Endometrium (tissue), 2 donors: ENCODE results near the gene CNTNAP1.

Experiments
- FAIRE-seq: peaks from 2 replicates; lab custom pipeline; 2012; peaks lifted over from hg19 to GRCh38; lab: Jason Lieb, UNC
- donor health status: control.
- donor health status: control.

Gene CNTNAP1

DNA sequence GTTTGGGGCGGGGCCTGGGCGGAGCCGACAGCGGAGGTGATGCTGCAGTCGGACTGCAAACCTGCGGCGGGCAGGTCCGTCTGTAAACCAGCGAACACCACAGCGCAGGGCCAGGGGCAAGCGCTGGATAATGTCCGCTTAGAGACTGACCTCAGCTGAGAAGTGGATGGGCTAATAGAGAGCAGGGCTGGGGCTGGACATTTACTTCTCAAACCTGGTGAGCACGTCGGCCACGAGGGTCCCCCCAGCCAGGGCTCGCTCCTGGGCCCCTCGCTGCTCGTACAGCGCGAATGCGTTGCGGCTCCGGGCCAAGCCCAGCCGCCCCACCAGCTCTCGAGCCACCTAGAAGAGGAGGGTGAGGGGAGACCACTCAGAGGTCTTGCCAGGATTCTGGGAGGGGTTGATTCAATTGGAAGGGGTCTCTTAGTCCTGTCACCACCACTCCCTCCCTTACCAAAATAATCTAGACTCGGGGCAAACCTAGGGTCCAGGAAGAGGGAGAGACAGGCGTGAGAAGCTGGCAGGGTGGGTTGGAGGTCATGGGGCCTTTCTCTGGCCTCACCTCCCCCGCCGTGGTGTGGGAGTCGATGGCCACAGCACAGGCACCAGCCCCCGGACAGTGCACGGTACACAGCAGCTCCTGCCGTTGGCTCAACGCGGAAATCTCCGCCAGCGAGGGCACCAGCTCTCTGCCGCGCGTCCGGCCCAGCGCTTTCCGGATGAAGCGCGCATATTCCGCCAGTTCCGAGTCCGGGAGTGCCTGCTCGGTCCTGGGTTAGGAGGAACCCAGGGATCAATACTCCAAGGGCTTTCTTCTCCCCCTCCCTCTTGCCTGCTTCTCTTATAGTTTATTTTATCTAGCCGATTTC, 11.3 kb upstream of the CNTNAP1 start:
- FAIRE-seq, result no peak

DNA sequence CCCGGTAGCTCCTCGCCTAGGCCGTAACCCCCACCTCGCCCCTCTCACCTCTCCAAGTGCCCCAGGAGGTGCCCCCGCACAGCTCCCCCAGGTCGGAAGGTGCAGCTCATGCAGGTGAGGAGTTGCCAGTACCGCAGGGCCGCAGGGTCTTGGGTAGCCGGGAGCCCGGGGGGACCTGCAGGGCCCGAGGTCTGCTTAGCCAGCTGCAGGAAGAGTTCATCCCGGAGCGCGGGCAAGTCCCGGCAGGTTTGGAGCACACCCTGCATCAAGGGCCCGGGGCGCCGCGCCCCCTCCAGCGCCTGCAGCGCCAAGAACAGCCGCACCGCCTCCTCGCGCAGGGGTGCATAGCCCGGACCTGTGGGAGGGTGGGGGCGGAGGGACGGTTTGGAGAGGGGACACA, 10.3 kb upstream of the CNTNAP1 start:
- FAIRE-seq, result no peak

DNA sequence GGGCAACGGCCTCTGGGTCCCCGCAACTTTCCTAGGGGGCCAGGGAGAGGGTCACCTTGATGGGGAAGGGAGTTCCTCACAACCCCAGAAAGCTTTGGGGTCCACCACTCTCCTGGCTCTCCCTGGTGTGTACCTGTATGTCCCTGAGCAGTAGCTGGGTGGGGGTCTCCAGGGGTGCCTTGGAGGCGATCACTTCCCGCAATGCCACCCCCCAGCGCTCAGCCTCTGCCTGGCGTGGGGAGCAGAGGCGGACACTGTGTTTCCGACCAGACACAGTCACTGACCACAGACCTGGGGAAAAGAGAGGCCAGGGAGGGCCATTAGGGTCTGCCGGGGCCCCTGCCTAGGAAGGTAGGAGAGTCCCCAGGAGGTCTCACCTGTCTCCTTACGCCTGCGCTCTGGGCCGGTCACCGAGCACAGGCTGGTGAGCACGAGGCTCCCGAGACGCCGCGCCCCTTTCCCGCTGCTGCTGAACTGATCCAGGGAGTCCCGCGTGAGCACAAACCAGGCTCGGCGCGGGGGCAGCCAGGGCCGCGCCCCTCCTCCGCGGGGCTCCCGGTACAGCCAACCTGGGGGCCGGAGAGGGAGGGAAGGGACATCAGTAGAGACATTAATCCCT, 9.0 kb upstream of the CNTNAP1 start:
- FAIRE-seq, result no peak

DNA sequence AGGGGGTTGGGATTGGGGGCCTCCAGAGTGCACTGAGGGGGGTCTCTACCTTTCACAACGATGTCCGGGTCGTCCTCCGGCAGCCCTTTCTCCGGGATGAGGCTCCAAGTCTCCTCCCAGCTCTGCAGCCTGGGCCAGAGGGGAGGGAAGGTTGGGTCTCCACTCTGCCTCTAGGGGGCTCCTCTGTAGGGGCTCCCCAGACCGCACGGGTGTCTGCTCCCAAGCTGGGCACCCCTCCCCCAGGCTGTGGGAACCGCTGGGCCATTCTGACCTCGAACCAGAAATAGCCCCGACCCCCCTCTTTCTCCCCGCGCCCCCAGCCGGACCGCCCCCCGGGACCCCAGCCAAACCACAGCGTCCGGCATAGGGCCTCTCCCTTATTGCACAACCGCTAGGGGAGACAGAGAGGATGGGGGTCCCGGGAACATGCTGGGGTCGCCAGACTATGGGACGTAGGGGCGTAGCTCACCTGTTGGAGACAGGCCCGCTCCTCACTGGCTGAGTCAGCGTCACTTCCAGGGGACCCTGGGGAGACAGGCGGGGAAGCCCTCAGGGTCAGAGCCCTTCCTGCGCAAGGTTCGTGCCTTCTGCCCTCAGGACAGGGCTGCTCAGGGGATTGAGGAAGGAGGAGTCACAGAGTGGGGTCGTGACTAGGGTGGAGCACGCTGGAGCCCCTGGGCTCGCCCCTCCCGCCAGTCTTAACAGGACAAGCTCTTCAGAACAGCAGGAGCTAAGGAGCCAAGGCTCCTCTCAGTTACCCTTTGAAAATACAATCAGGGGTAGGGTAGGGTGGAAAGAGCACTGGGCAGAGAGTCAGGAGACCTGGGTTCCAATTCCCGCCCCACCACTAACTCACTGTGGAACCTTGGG, 8.2 kb upstream of the CNTNAP1 start:
- no peak for FAIRE-seq

DNA sequence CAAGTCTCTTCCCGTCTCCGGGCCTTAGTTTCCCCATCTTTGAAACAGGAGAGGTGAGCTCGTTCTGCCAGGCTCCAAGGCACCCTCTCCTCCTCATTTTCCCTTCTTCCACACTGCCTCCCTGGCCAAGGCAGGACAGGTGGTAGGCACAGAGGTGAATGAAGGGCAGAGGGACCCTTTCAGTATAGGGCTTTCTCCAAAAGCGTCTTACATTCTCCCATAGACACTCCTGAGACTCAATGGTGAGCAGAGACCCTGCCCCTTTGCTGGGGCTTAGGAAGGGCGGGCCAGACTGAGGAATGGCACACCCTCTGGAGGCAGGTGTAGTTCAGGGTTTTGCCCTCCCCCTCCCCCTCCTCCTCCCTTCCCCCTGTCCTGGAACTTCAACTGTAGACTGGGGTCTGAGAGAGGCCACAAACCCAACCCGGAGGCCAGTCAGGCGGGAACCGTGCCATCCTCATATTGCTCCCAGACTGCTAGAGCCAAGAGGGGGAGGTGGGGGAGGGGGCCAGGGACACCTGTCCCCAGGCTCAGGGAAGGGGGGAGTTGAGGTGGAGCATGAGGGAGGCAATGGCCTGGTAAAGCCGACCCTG, 7.5 kb upstream of the CNTNAP1 start:
- FAIRE-seq, result no peak

DNA sequence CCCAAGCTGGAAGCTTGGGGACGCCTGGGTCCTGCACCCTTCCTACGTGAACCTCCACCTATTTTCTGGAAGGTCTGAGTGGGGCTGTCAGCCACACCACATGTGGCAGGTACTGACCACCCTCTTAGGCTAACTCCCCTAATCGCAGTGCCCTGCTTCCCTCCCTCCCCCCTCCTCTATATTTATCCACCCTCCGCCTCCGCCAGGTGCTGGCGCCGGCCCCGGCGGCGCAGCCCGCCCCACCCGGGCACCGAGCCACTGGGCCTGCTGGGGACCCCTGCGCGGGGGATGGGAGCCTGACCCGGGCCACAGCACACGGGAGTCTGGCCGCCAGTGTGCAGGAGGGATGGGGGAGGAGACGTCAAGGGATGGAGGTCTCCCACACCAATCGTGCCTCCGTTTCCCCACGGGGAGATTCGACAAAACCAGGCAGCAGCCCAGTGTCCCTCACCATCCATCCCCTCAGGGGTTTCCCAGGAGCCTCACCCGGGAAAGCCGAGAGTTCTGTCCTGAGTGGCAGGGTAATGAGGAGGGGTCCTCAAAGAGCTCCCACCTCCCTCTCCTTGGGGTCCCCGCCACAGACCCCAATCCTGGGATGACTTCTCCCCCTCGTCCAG, 6.9 kb upstream of the CNTNAP1 start:
- FAIRE-seq, result no peak

DNA sequence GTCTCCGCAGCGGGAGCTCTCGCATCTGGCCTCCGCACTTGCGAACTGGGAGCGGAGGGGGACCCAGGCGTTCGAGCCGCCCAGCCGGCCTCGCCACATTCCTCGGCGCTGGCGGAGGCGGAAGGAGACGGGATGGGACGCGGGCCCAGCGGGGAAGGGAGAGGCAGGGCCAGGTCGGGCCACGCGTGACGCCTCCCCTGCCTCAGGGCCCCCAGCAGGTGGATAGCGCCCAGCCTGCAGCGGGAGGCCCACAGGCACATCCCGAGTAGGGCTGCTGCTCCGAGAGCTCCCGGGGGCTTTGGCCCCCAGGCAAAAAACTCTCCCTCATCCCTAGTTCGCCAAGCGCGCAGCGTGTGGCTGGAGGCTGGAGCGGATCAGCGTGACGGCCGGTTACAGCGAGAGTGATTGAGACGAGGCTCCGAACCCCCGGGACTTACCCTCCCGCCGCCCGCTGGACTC, 6.3 kb upstream of the CNTNAP1 start:
- FAIRE-seq, result no peak

DNA sequence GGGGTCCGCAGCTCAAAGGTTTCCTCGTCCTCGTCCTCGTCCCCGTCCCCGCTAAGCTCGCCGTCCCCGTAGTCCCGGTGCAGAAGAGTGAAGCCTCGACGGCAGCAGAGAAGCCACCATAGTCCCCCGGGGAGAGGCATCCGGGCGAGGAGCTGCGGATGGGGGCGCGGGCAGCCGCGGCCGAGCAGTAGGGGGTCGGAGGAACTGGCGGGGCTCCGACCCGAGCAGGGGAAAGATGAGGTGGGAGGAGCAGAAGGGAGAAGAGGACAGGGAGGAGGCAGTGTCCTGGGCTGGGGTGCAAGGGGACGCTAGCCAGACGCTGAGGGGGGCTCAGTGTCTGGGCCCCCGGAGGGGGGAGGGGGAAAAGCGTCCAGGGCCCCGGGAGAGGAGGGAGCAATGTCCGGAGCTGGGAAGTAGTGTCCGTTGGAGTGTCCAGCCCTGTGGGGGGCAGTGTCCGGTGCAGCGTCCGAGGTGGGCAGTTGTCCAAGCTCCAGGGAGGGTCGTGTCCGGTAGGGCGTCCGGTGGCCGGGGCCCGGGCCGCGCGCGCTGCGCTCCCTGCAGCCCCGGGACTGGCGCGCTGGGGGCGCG, 5.8 kb upstream of the CNTNAP1 start, which contains the start of gene PLEKHH3:
Gene PLEKHH3 (minus strand): TSS at position 571 of the 588 bp plus-strand sequence. CDS start 431 bp downstream, at position 140.
- FAIRE-seq, result no peak

DNA sequence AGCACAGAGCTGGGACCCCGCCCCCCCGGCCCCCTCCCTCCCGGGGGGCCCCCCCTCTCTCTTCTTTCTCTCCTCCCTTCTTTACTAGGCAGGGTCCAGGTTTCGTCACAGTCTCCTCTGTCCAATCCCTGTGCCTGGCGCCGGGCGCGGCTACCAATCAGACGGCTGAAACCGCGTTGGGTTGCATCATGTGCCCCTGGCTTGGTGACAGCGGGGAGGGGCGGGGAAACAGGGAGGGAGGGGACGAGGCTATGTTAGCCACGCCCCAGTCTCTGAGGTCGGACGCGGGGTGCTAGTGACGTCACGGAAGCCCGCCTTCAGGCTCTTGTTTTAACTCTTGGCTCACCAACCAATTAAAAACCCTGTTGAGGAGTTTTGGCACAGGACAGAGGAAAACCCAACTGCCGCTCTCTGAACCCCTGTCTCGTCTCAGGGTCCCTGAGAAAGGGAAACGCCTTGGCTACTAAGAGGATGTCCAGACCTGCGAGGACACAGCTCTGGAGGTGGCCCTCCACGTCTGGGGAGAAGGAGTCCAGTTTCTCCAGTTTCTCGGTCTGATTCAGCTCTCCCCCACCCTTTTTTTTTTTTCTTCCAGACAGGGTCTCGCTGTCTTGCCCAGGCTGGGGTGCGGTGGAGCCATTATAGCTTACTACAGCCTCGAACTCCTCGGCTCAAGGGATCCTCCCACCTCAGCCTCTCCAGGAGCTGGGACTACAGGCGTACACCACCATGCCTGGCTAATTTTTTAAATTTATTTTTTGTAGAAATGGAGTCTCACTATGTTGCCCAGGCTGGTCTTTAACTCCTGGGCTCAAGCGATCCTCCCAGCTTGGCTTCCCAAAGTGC, 5.1 kb upstream of the CNTNAP1 start:
- FAIRE-seq, result peak; percentile 84

DNA sequence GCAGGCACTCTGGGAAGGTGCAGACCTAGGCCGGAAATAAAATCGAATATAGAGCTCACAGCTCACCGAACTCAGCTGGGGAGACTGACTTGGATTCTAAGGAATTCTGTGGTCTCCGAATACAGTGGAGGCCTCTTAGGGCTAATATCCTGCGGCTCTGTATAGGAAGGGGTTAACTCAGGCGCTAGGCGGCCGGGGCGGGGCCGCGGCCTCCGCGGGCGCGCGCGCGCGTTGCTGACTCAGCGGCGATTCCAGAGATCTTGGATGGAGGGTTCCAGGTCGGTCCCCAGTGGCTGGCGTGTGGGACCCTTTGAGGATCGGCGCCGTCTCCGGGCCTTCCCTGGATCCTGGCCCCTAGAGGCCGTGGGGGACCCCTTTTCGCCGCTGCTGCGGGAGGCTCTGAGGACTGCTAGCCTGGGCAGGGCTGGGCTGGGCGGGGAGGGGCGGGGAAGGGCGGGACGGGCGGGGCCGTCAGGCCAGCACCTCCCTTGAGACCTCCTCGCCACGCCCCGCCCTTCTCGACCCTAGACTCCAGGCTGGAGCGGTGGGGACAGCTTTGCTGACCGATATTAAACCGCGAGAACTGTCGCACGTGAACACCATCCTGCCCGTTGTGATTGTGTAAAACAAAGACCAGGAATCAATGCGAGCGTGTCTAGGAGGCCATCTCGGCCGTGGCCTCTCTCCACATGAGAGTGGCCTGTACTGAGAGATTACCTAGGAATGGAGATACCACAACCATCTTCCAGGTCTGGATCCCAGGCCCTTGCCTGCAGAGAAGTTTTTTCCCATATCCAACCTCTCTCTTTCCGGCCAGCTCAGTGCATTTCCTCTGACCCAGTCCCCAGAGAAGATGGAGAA, 4.2 kb upstream of the CNTNAP1 start:
- no peak for FAIRE-seq

DNA sequence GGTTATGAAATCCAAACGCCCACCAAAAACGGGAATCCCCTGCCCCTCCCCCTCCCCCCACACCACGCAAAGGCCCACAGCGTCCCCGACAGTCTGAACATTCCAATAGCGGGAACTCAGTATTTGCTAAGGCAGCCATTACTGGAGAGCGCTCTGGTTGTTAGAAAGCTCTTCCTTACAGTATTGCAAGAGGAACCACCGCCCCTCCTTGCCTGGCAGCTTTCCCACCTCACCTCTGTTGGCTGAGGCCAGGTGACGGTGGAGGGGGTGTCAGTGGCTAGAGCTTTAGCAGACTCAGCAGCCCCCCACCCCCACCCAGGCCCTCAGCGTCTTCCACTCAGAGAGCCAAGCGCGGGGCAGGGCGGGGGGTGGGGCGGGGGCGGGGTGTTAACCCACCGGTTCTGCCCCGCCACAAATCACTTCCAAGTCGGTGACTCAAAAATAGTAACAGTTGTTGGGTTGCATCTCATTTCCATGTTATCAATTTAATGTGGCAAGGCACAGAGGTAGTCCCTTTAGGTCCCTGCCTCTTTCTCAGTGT, 3.3 kb upstream of the CNTNAP1 start:
- FAIRE-seq, result no peak

DNA sequence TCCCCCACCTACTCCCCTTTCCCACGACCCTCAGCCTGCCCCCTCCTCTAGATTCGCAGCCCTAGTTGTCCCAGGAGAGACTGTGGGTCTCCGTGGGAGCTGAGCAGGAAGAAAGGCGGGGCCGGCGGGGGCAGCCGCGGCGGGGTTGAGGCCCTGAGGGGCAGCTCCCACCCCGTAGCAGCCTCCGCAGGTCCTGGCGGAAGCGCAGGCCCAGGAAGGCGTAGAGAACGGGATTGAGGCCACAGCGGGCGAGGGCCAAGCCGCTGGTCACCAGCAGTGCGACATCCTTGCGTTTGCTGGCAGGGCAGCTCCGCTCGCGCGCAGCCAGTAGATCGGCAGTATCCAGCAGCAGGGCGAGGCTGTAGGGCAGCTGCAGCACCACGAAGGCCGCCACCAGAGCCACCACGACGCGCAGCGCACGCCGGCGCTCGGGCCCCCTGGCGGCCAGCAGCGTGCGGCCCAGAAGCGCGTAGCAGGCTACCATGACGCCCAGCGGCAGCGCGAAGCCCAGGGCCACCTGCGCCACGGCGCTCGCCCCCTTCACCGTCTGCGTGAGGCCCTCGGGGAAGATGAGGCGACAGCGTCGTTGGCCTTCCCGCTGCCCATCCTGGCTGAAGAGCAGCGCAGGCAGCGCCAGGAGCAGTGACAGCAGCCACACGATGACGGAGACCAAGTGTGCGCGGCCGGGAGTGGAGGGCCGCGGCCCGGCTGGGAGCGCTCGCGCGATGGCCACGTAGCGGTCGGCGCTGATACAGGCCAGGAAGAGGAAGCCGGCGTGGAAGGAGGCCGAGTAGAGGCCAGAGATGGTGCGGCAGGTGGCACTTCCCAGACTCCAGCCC, 2.6 kb upstream of the CNTNAP1 start:
- FAIRE-seq, result no peak

DNA sequence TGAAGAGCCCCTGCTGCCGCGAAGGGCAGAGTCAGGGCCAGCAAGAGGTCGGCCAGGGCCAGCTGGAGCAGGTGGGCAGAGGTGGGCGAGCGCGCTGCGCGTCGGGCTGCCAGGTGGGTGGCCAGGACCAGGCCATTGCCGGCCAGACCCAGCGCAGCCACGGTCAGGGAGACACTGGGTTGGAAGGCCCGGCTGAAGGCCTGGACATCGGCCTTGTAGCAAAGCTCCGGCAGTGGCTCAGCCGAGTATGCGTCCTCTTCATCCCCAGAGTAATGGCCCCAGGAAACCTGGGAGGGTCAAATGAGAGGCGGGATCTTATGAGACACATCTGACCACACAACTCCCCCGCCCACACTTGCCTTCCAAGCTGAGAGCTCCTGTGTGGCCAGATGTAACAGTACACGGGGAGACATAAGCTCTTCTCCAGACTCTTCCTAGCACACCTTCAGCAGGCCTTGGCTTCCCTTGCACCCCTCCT, 2.0 kb upstream of the CNTNAP1 start:
- FAIRE-seq, result no peak

DNA sequence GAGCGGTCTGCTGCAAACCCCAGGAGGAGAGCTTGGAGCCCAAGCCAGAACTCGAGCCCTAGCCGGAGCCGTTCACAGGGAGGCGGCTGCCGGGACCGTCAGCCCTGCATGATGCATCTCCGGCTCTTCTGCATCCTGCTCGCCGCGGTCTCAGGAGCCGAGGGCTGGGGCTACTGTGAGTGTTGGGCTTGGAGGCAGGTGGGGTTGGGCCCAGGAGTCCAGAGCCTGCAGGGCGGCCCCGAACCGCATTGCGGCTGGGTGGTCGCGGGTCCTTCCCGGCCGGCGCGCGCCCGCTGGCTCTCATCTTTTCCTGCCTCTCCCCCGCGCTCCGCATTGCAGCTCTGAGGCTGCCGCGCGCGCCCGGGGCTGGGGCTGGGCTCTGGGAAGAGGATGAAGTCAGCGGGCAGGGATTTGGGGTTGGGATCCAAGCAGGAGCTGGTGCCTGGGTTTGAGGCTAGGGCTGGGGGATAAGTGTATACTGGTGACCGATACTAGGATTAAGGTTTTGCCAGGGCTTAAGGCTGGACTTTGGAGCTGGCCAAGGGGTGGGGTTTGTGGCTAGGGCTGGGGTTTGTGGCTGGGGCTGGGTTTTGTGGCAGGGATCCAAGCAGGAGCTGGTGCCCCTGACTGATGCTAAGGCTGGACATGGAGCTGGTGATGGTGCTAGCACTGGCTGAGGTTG, 532 bp downstream of the CNTNAP1 start:
- FAIRE-seq, result no peak

DNA sequence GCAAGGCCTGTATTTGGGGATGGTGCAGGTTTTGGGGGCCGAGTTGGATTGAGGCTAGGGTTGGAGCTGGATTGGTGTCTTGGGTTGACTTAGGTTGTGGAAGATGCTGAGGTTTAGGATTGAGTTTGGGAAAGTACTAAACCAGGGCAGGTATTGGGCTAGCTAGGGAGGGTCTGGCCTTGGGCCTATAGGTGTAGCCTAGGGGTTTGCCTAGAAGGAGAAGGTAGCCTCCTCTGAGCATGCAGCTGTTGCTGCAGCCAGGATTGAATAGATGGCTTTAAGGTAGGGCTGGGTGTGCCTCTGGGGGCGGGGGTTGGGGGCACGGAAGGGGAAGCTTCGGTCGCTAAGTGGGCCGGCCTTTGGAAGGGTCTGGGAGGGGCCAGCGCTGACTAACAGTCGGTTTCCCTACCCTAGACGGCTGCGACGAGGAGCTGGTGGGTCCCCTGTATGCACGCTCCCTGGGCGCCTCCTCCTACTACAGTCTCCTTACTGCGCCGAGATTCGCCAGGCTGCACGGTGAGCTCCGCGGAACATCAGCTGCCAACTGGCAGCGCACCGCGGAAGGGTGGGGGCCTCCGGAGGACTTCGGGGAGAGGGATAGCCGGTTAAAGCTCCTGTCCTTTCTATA, 1.2 kb downstream of the CNTNAP1 start:
- FAIRE-seq, result no peak

DNA sequence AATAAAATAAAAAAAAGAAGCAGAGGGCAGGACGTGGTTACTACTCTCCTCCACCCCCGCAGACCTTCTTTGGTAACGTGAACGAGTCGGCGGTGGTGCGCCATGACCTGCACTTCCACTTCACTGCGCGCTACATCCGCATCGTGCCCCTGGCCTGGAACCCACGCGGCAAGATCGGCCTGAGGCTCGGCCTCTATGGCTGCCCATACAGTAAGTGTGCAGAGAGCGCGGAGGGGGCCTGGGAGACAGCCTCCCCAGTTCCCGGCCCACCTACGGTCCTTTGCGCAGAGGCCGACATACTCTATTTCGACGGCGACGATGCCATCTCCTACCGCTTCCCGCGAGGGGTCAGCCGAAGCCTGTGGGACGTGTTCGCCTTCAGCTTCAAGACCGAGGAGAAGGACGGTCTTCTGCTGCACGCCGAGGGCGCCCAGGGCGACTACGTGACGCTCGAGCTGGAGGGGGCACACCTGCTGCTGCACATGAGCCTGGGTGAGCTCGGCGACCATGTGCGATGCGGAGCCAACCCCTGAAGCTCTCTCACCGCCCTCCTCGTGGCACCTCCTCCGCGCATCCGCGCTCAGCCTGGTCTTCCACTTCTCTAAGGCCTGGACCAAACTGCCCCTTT, 2.7 kb downstream of the CNTNAP1 start:
- FAIRE-seq, result no peak
